Aorta (tissue), 5 donors: ENCODE results near the gene STXBP4. TPM values are rescaled to one million over a fixed set of nuclear protein-coding genes. Genes with fewer than 3 reads are reported as not detected.

Experiments used
- ATAC-seq: fragments of 200-7000 bp; cut with Tn5 transposase; one replicate; pipeline ENCODE4 v1.9.1; 2022; ENCODE audit warnings: moderate library complexity; ENCODE audit not compliant: low FRiP score
- DNase-seq, 2 donors: peaks; one replicate each; pipeline ENCODE4 v3.0.0-alpha.2; 2020
- H3K27ac ChIP-seq, 2 donors: one replicate each; pipeline ENCODE4 v1.5.1; 2013; ENCODE audit warnings: low read length in 2 of 2, mild to moderate bottlenecking in 2 of 2, moderate library complexity in 2 of 2, control low read depth in 1 of 2, inconsistent platforms in 1 of 2, low read depth in 1 of 2
- H3K27me3 ChIP-seq, 2 donors: one replicate each; pipeline ENCODE4 v1.6.1; 2013; ENCODE audit warnings: control low read depth in 1 of 2, low read length in 1 of 2, mild to moderate bottlenecking in 1 of 2, moderate library complexity in 1 of 2; ENCODE audit not compliant: insufficient read depth in 2 of 2, control insufficient read depth in 1 of 2
- H3K36me3 ChIP-seq, 2 donors: one replicate each; pipeline ENCODE4 v1.6.1; 2013; ENCODE audit warnings: control low read depth in 1 of 2, low read length in 1 of 2, mild to moderate bottlenecking in 1 of 2; ENCODE audit not compliant: insufficient read depth in 2 of 2, control insufficient read depth in 1 of 2
- H3K4me1 ChIP-seq, 2 donors: one replicate each; pipeline ENCODE4 v1.6.1; 2013; ENCODE audit warnings: low read length in 2 of 2, control low read depth in 1 of 2, mild to moderate bottlenecking in 1 of 2, moderate library complexity in 1 of 2; ENCODE audit not compliant: insufficient read depth in 2 of 2, control insufficient read depth in 1 of 2
- H3K4me3 ChIP-seq, 2 donors: one replicate each; pipeline ENCODE4 v1.5.1; 2013; ENCODE audit warnings: low read length in 2 of 2, control low read depth in 1 of 2, mild to moderate bottlenecking in 1 of 2
- H3K9me3 ChIP-seq: one replicate; pipeline ENCODE4 v1.6.1; 2013; ENCODE audit warnings: mild to moderate bottlenecking, low read length; ENCODE audit not compliant: control insufficient read depth
- WGBS, 2 donors: extraction: QIAGEN DNeasy Blood & Tissue Kit; methylation state at CpG; one replicate each; pipeline ENCODE4 v1.1.7; 2013; 5-methylcytosine and 5-hydroxymethylcytosine counted together
- intact Hi-C, 2 donors: fragments of 100-400 bp; cut with DNase I; formaldehyde crosslinking; loops; one replicate each; pipeline versions ENCODE4 v1.14.2 to v1.15.0; 2022
- polyA plus RNA-seq, 2 donors: library from polyadenylated mRNA; stranded (reverse); fragments of 200-250 nt; gene quantifications; one replicate each; pipeline ENCODE4 v1.2.3, GENCODE V29; 2013
- total RNA-seq, 2 donors: library from RNA; stranded (reverse); fragmentation: NEBNext Ultra II Directional; extraction: Animal tissue kit (Norgen Biotek cat#: 25700); gene quantifications; one replicate each; pipeline ENCODE4 v1.2.1, GENCODE V29; 2021
- donor health status: healthy with polysubstance abuse.
- donor health status: Bipolar disorder and iron deficiency.
- donor health status: DM: no; HTN: no; CAD: no.
- donor health status: DM: no; HTN: no; CAD: no.
- donor health status: DM: yes; HTN: yes; CAD: no.

Gene STXBP4
- total and polyA plus RNA-seq, 4 donors, result 0.75 to 21.5 (median 12.2) TPM

DNA sequence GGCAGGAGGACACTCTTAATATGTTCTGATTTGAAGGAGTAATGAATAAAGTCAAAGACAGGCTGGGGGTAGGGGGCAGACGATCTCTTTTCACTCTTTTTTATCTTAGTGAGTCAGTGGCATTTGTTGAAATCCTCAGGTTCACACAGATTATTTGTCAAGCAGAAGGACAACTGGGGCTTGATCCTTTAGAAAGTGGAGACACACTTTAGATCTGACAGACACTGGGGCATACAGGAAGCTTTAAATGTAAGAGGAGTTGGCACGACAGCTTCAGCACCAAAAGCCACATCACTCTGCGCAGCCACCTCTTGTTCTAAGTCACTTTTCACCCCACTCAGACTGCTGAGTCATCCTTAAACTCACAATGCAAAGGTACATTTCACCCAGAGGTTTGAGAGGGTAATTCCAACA lies 121.5 kb downstream of the STXBP4 start:
- intact Hi-C loops, result no loop called here
- H3K4me1 ChIP-seq, result no peaks in the 10 kb centered on the region
- ATAC-seq, result no peak
- peaks cover 0 to 2% of the 10 kb centered on the region in 2 donors for H3K36me3 ChIP-seq
- no peaks in the 10 kb centered on the region for H3K27me3 ChIP-seq
- DNase-seq, result no peak
- WGBS, 2 donors, result 79 to 86% methylated on average over 3 of the region's 3 CpGs
- H3K27ac ChIP-seq, result no peak overlapping the region
- no peaks in the 10 kb centered on the region for H3K9me3 ChIP-seq
- H3K4me3 ChIP-seq, result no peak overlapping the region

DNA sequence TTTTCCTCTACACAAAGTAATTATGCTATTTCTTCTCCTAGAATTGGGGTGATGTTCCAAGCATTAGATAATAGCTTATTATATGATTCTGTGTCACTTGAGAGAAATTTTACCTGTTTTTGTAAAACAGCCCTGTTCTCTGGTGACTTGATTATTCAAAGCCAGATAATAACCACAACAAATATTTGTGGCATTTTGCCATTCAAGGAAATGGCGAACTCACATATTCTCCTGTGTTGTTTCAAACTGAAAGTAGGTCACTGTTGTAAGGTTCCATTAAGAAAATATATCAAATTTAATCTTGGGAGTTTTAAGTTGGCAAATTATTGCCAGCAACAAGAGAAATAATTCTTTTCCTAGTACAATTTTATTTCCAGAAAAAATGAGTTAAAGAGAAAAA lies 124.8 kb downstream of the STXBP4 start:
- no peak for DNase-seq
- Histone ChIP-seq H3K27me3 (no peaks in the 10 kb centered on the region), H3K4me3 (no peak overlapping the region), H3K9me3 (no peaks in the 10 kb centered on the region), H3K4me1 (no peaks in the 10 kb centered on the region), H3K27ac (no peak overlapping the region), H3K36me3 (peaks cover 0 to 2% of the 10 kb centered on the region in 2 donors)
- no peak for ATAC-seq
- 49 to 63% methylated on average over 1 of the region's 1 CpG for WGBS, 2 donors
- intact Hi-C loops, result no loop called here

DNA sequence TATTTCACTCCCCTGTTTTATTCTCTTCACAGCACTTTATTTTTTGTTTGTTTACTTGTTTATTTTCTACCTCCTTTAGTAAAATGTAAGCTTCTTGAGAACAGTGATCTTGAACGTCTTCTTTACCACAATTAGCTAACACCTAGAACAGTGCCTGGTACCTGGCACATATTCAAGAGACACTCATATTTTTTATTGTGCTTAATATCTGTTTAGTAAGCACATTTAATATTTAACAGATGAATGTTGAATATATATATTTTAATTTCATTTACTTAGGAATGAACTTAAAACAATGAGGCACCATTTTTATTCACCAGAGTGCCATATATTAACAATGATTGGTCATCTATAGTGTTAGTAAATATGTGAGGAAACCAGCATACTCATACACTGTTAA lies 130.2 kb downstream of the STXBP4 start:
- Histone ChIP-seq H3K27me3 (no peaks in the 10 kb centered on the region), H3K36me3 (peaks cover 0 to 3% of the 10 kb centered on the region in 2 donors), H3K4me1 (no peaks in the 10 kb centered on the region), H3K4me3 (no peak overlapping the region), H3K27ac (no peak overlapping the region), H3K9me3 (peaks cover 2% of the 10 kb centered on the region)
- 97 to 98% methylated on average over 1 of the region's 1 CpG for WGBS, 2 donors
- ATAC-seq (no peak), DNase-seq (no peak)
- intact Hi-C loops, result no loop called here

DNA sequence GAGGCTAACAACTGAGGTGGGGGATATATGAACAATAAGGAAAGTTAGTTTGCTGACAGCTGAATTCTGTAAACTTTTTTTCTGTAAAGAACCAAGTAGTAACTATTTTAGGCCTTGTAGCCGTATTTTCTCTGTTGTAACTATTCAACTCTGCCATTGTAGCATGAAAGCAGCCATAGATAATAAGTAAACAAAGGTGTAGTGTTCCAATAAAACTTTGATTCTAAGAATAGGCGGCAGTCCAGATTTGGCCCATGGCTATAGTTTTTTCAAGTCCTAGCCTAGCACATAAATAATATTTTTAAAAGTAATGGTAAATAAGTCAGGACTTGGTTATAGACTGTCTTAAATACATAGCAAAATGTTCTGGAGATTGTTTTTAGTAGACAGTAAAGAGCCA lies 142.0 kb downstream of the STXBP4 start:
- Histone ChIP-seq H3K36me3 (no peaks in the 10 kb centered on the region), H3K27me3 (no peaks in the 10 kb centered on the region), H3K4me3 (no peak overlapping the region), H3K9me3 (no peaks in the 10 kb centered on the region), H3K4me1 (no peaks in the 10 kb centered on the region), H3K27ac (no peak overlapping the region)
- intact Hi-C loops, result no loop called here
- 88 to 89% methylated on average over 2 of the region's 2 CpGs for WGBS, 2 donors
- ATAC-seq, result no peak
- no peak for DNase-seq

DNA sequence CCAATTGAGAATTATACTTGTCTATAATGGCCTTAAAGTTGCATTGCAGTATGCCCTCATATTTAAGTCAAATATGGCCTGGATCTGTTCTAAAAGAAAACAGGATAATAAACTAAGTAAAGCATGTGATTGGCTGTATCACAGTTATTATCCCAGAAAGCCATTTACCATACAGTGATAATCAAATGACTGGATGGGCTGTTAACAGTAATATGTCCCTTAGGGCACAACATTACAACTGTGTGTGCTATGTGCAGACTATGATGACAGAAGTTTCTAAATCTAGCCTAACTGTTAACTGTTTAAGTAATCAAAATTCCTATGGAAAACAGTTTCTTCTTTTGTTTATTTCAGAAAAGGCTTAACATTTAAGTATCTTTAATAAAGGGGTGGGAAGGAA lies 145.7 kb downstream of the STXBP4 start:
- Histone ChIP-seq H3K4me3 (no peak overlapping the region), H3K9me3 (no peaks in the 10 kb centered on the region), H3K27me3 (no peaks in the 10 kb centered on the region), H3K27ac (no peak overlapping the region), H3K4me1 (no peaks in the 10 kb centered on the region), H3K36me3 (no peaks in the 10 kb centered on the region)
- intact Hi-C loops, result no loop called here
- ATAC-seq, result no peak
- DNase-seq, result no peak

DNA sequence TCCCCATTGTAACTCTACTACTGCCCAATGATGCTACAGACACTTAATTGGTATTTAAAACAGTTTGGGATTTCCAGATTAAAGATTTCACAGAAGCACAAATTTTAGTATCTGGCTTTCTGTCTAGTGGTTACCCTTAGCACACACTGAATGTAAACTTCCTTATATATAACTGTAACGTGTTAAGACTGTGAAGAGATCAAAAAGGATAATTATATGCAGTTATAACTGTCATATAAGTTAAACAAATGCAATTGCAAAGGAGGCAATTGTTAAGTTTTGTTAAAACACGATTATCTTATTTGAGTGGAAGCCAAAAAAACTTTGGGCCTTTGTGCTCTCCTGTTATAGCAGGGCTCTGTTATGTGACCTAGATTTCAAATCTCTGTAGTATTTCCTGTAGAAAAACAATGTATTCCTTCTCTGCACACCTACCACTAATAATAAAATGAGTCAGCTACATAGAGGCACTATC lies 147.9 kb downstream of the STXBP4 start:
- Histone ChIP-seq H3K27ac (no peak overlapping the region), H3K27me3 (no peaks in the 10 kb centered on the region)
- WGBS, 2 donors, result 32 to 36% methylated on average over 2 of the region's 2 CpGs

DNA sequence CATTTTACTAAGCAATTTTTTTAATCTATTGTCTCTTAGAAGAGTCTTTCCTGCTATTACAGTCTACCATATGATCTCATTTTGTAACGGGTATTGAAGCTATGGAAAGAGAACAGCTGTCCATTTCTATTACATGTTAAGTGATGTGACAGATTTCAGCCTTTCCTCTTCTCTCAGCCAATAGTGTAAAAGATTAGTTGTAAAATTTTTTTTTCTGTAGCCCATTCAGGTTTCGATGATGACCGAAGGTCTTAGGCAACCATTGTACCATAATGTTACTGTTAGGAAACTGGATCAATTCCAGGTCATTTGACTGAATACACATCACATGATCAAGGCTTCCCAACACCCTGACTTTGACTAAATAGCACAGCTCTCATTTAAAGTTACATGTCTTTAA lies 148.6 kb downstream of the STXBP4 start:
- no peak overlapping the region for H3K27ac ChIP-seq
- intact Hi-C loops, result no loop called here
- H3K27me3 ChIP-seq, result no peaks in the 10 kb centered on the region
- no peak overlapping the region for H3K4me3 ChIP-seq
- no peak for DNase-seq
- no peak for ATAC-seq
- H3K36me3 ChIP-seq, result no peaks in the 10 kb centered on the region
- H3K4me1 ChIP-seq, result no peaks in the 10 kb centered on the region
- WGBS, 2 donors, result 64 to 86% methylated on average over 3 of the region's 3 CpGs
- H3K9me3 ChIP-seq, result no peaks in the 10 kb centered on the region

More for the DNA sequence above, 147.9 kb downstream of the STXBP4 start:
- no peak for DNase-seq
- Histone ChIP-seq H3K36me3 (no peaks in the 10 kb centered on the region), H3K9me3 (no peaks in the 10 kb centered on the region), H3K4me1 (no peaks in the 10 kb centered on the region), H3K4me3 (no peak overlapping the region)
- ATAC-seq, result no peak
- intact Hi-C loops, result no loop called here

DNA sequence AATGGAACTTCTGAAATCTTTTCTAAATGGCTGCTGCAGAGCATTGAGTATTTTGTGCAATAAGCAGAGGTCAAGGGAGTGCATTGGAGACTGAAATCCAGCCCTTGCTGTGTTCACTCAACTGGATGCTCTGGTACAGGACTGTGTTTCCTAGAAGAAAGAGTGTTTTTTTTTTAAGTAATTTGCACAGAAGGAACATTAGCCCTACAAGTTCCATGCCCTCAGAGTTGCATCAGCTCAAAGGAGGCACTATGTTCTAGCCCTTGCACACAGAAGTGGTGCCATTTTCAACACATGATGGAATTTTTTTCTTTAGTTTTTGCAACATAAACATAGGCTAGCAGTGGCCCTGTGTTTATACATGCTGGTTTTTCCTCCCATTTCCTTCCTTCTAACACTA lies 152.1 kb downstream of the STXBP4 start:
- intact Hi-C loops, result no loop called here
- DNase-seq (no peak), ATAC-seq (no peak)
- H3K27me3 ChIP-seq, result no peaks in the 10 kb centered on the region
- no peak overlapping the region for H3K4me3 ChIP-seq
- H3K27ac ChIP-seq, result no peak overlapping the region
- no peaks in the 10 kb centered on the region for H3K9me3 ChIP-seq
- no peaks in the 10 kb centered on the region for H3K4me1 ChIP-seq
- no peaks in the 10 kb centered on the region for H3K36me3 ChIP-seq

DNA sequence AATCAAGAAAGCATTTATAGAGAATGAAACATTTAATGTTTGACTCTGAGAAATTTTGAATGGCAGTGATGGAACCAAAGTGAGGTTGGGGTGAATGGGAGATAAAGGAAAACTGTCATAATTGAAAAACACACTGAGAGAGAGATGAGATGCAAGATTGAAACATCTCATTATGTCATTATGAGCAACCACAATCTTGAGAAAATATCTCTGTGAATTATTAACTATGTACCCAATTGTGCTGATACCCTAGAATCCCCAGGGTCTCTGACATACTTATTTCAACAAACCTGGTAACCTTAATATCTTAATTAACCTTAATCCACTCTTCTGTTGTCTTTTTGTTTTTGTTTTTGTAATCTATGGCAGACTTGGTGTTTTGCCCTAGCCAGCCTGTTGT lies 152.7 kb downstream of the STXBP4 start:
- no peaks in the 10 kb centered on the region for H3K4me1 ChIP-seq
- ATAC-seq (no peak), DNase-seq (no peak)
- H3K4me3 ChIP-seq, result no peak overlapping the region
- H3K36me3 ChIP-seq, result no peaks in the 10 kb centered on the region
- no peak overlapping the region for H3K27ac ChIP-seq
- intact Hi-C loops, result no loop called here
- no peaks in the 10 kb centered on the region for H3K9me3 ChIP-seq
- H3K27me3 ChIP-seq, result no peaks in the 10 kb centered on the region
